HUDEP-2 (cell line): ENCODE data around the gene FMNL3.
"Not testable (repeated sequence)": the region's sequence is repeated elsewhere in the genome, so short reads cannot be mapped to it uniquely, and the experiment has no call there.

ENCODE experiments used
- DNase-seq, 76 experiments: peaks; one replicate each; lab custom pipeline; 2025; ENCODE audit not compliant: unreplicated experiment in 76 of 76; lab: John Stamatoyannopoulos, UW

The FMNL3 gene

GRCh38 chr12:49609059-49609874 lies 97.9 kb downstream of the FMNL3 start:
- DNase-seq, result no peak

- not testable (repeated sequence) for DNase-seq
Observed at GRCh38 chr12:49605539-49605938, 101.7 kb downstream of the FMNL3 start, which contains the start of gene FAM186B. Gene FAM186B, minus strand, starts transcription at chr12:49605639. Its CDS starts 162 bp downstream, at chr12:49605477.

- no peak for DNase-seq
Observed at GRCh38 chr12:49604856-49605255, 102.3 kb downstream of the FMNL3 start.

- no peak for DNase-seq
Observed at GRCh38 chr12:49603721-49604120, 103.5 kb downstream of the FMNL3 start.

GRCh38 chr12:49599961-49600360 lies 107.2 kb downstream of the FMNL3 start:
- DNase-seq, result no peak

GRCh38 chr12:49598527-49598926 lies 108.7 kb downstream of the FMNL3 start:
- DNase-seq, result no peak

GRCh38 chr12:49588721-49589516 lies 118.3 kb downstream of the FMNL3 start:
- DNase-seq, result peak in 70 of 76 experiments; percentile 14 to 82 (median 53)

- DNase-seq, result no peak
Observed at GRCh38 chr12:49588281-49588680, 118.9 kb downstream of the FMNL3 start.

- DNase-seq, result no peak
Observed at GRCh38 chr12:49587174-49587908, 119.9 kb downstream of the FMNL3 start.
